H1 (cell line): Measurements from ENCODE around the gene TMEM255B. TPM values are rescaled to one million over a fixed set of nuclear protein-coding genes. Genes with fewer than 3 reads are reported as not detected.

Experiments used
- CTCF ChIA-PET: fragments of 300-600 bp; sonication (Branson Sonifier 250); formaldehyde crosslinking; loops from one replicate; lab custom pipeline; 2021; ENCODE audit not compliant: partially characterized antibody; lab: Charles Lee
- POLR2A ChIA-PET: fragments of 300-600 bp; sonication (Branson Sonifier 250); formaldehyde crosslinking; loops from one replicate; lab custom pipeline; 2021; ENCODE audit warnings: inconsistent platforms; ENCODE audit not compliant: partially characterized antibody; lab: Charles Lee
- DNase-seq, 2 experiments: peaks; one replicate each; pipeline versions ENCODE4 v3.0.0 to v3.0.0-alpha.2; 2010 to 2022; ENCODE audit warnings: low spot score in 2 of 2, low read depth in 1 of 2, mixed read lengths in 1 of 2
- FAIRE-seq: peaks from 2 replicates; lab custom pipeline; 2011; peaks lifted over from hg19 to GRCh38; lab: Jason Lieb, UNC
- H2AFZ ChIP-seq: 2 replicates; pipeline ENCODE4 v1.8.1; 2012; ENCODE audit warnings: low read length, inconsistent platforms
- H2AK5ac ChIP-seq: 2 replicates; pipeline ENCODE4 v1.6.1; 2013; ENCODE audit warnings: low read depth, low read length
- H2BK120ac ChIP-seq: replicated peaks from 2 replicates; pipeline ENCODE3; 2013; ENCODE audit warnings: low read depth, low read length, inconsistent platforms
- H2BK12ac ChIP-seq: 2 replicates; pipeline ENCODE4 v1.6.1; 2013; ENCODE audit warnings: low read depth, low read length
- H2BK15ac ChIP-seq: 2 replicates; pipeline ENCODE4 v1.6.1; 2013; ENCODE audit warnings: low read length
- H2BK20ac ChIP-seq: 2 replicates; pipeline ENCODE4 v1.6.1; 2013; ENCODE audit warnings: low read length
- H2BK5ac ChIP-seq: 2 replicates; pipeline ENCODE4 v1.6.1; 2013; ENCODE audit warnings: low read depth, low read length
- H3K14ac ChIP-seq: 2 replicates; pipeline ENCODE4 v1.6.1; 2013; ENCODE audit warnings: inconsistent platforms; ENCODE audit not compliant: insufficient read length
- H3K18ac ChIP-seq: 2 replicates; pipeline ENCODE4 v1.6.1; 2013; ENCODE audit warnings: low read length; ENCODE audit errors: extremely low read depth
- H3K23ac ChIP-seq: 2 replicates; pipeline ENCODE4 v1.6.1; 2013; ENCODE audit warnings: inconsistent platforms; ENCODE audit not compliant: insufficient read length
- H3K23me2 ChIP-seq: 2 replicates; pipeline ENCODE4 v1.6.1; 2013; ENCODE audit warnings: low read depth, low read length
- H3K27ac ChIP-seq: 2 replicates; pipeline ENCODE4 v1.6.1; 2011; ENCODE audit warnings: low read depth, low read length, inconsistent platforms
- H3K27me3 ChIP-seq, 4 experiments: replicated peaks in 1 of 4; 1 replicate in 1 of 4; 2 replicates in 3 of 4; pipeline versions ENCODE4 v1.6.1 to v1.8.1; 2011 to 2013; ENCODE audit warnings: low read length in 3 of 4, mild to moderate bottlenecking in 3 of 4, inconsistent platforms in 2 of 4, mixed read lengths in 2 of 4, moderate library complexity in 1 of 4; ENCODE audit not compliant: control insufficient read depth in 3 of 4, insufficient read depth in 3 of 4; ENCODE audit errors: extremely low read depth in 1 of 4
- H3K36me3 ChIP-seq, 4 experiments: 2 replicates each; pipeline versions ENCODE4 v1.6.1 to v1.8.1; 2011 to 2013; ENCODE audit warnings: mild to moderate bottlenecking in 4 of 4, low read length in 3 of 4, moderate library complexity in 2 of 4, control low read depth in 1 of 4, inconsistent platforms in 1 of 4; ENCODE audit not compliant: insufficient read depth in 4 of 4, control insufficient read depth in 2 of 4
- H3K4ac ChIP-seq: replicated peaks from 2 replicates; pipeline ENCODE3; 2013; ENCODE audit warnings: low read length, low read depth, mixed read lengths, inconsistent platforms; ENCODE audit not compliant: insufficient read length
- H3K4me1 ChIP-seq, 4 experiments: replicated peaks in 1 of 4; 1 replicate in 1 of 4; 2 replicates in 3 of 4; pipeline versions ENCODE4 v1.6.1 to v1.8.1; 2011 to 2013; ENCODE audit warnings: low read length in 3 of 4, inconsistent platforms in 2 of 4, mixed read lengths in 1 of 4; ENCODE audit not compliant: insufficient read depth in 4 of 4, control insufficient read depth in 3 of 4
- H3K4me2 ChIP-seq, 2 experiments: 2 replicates each; pipeline versions ENCODE4 v1.6.1 to v1.8.1; 2011 to 2013; ENCODE audit warnings: low read depth in 2 of 2, low read length in 2 of 2, control low read depth in 1 of 2, inconsistent platforms in 1 of 2, mild to moderate bottlenecking in 1 of 2; ENCODE audit not compliant: insufficient read depth in 1 of 2
- H3K4me3 ChIP-seq, 4 experiments: fragments of 200-600, 300-600 bp in 1 of 4; sonication (generic), shearing (Covaris generic), sonication (Bioruptor Twin) in 1 of 4; 2 replicates each; pipeline versions ENCODE4 v1.5.1 to v1.8.1; 2011 to 2016; ENCODE audit warnings: low read length in 4 of 4, low read depth in 3 of 4, control low read depth in 2 of 4, inconsistent platforms in 2 of 4, mild to moderate bottlenecking in 2 of 4, mixed read lengths in 1 of 4, moderate library complexity in 1 of 4; ENCODE audit not compliant: insufficient read depth in 2 of 4; ENCODE audit errors: extremely low read depth in 1 of 4
- H3K56ac ChIP-seq: replicated peaks from 2 replicates; pipeline ENCODE3; 2013; ENCODE audit warnings: low read depth, mild to moderate bottlenecking, mixed read lengths, low read length, inconsistent platforms; ENCODE audit not compliant: insufficient read length
- H3K79me1 ChIP-seq: 2 replicates; pipeline ENCODE4 v1.6.1; 2013; ENCODE audit warnings: low read depth, low read length, control low read depth
- H3K79me2 ChIP-seq, 2 experiments: 2 replicates each; pipeline versions ENCODE4 v1.6.1 to v1.8.1; 2012 to 2013; ENCODE audit warnings: low read length in 2 of 2, mild to moderate bottlenecking in 2 of 2, inconsistent platforms in 1 of 2; ENCODE audit not compliant: insufficient read depth in 2 of 2, control insufficient read depth in 1 of 2
- H3K9ac ChIP-seq, 4 experiments: replicated peaks in 1 of 4; 1 replicate in 1 of 4; 2 replicates in 3 of 4; pipeline versions ENCODE4 v1.6.1 to v1.8.1; 2011 to 2013; ENCODE audit warnings: low read depth in 3 of 4, low read length in 3 of 4, control low read depth in 2 of 4, mild to moderate bottlenecking in 2 of 4, moderate library complexity in 2 of 4, inconsistent platforms in 1 of 4; ENCODE audit errors: extremely low read depth in 1 of 4
- H3K9me3 ChIP-seq, 2 experiments: 2 replicates each; pipeline versions ENCODE4 v1.6.1 to v1.8.1; 2012 to 2013; ENCODE audit warnings: mild to moderate bottlenecking in 2 of 2, moderate library complexity in 2 of 2, control low read depth in 1 of 2, inconsistent platforms in 1 of 2, low read depth in 1 of 2, low read length in 1 of 2, mixed read lengths in 1 of 2; ENCODE audit not compliant: insufficient read depth in 2 of 2
- H4K20me1 ChIP-seq, 2 experiments: replicated peaks in 1 of 2; 2 replicates each; pipeline versions ENCODE3 to v1.8.1; 2011 to 2013; ENCODE audit warnings: inconsistent platforms in 2 of 2, low read length in 2 of 2, mild to moderate bottlenecking in 1 of 2; ENCODE audit not compliant: insufficient read depth in 2 of 2, control insufficient read depth in 1 of 2
- H4K5ac ChIP-seq: 2 replicates; pipeline ENCODE4 v1.6.1; 2013; ENCODE audit warnings: low read length, low read depth, mixed read lengths, inconsistent platforms; ENCODE audit not compliant: insufficient read length
- H4K8ac ChIP-seq: 2 replicates; pipeline ENCODE4 v1.8.0; 2013; ENCODE audit warnings: mild to moderate bottlenecking, moderate library complexity, low read length, inconsistent platforms; ENCODE audit not compliant: insufficient read depth; ENCODE audit errors: extremely low read depth
- H4K91ac ChIP-seq: replicated peaks from 2 replicates; pipeline ENCODE3; 2013; ENCODE audit warnings: low read length, mixed read lengths, inconsistent platforms; ENCODE audit not compliant: insufficient read length
- CTCF ChIP-seq, 3 experiments: IDR thresholded peaks; 1 replicate in 2 of 3; 2 replicates in 1 of 3; pipeline versions ENCODE4 v1.5.1 to v1.6.1; 2011; ENCODE audit warnings: low read length in 3 of 3, mild to moderate bottlenecking in 3 of 3, inconsistent platforms in 2 of 3, low read depth in 1 of 3, moderate library complexity in 1 of 3; ENCODE audit not compliant: insufficient read depth in 1 of 3; ENCODE audit errors: control extremely low read depth in 1 of 3
- RAD21 ChIP-seq, 2 experiments: IDR thresholded peaks in 1 of 2; conservative IDR thresholded peaks in 1 of 2; 2 replicates each; pipeline ENCODE4 v1.6.1; 2011; ENCODE audit warnings: low read depth in 2 of 2, low read length in 2 of 2, improper control_type of control experiment in 1 of 2, inconsistent platforms in 1 of 2, mild to moderate bottlenecking in 1 of 2, moderate library complexity in 1 of 2
- RNF2 ChIP-seq: fragments of 200-900, 300-1000 bp; sonication (generic); IDR thresholded peaks from 2 replicates; pipeline ENCODE4 v1.7.1; 2016; ENCODE audit warnings: borderline replicate concordance, low read depth, mild to moderate bottlenecking, antibody characterized with exemption, low read length; ENCODE audit not compliant: poor library complexity, severe bottlenecking; ENCODE audit errors: missing control alignments
- WGBS, 2 experiments: shearing (Covaris generic) in 1 of 2; methylation state at CpG; one replicate each; pipeline versions ENCODE4 v1.1.6 to v1.1.7; 2013 to 2015; ENCODE audit warnings: low lambda C conversion rate in 2 of 2, mixed read lengths in 2 of 2, inconsistent platforms in 1 of 2, low coverage in 1 of 2, missing lambda C conversion rate in 1 of 2; ENCODE audit not compliant: insufficient replicate concordance in 2 of 2, insufficient coverage in 1 of 2, insufficient read length in 1 of 2; ENCODE audit errors: extremely low coverage in 1 of 2, missing lambda C conversion rate in 1 of 2; 5-methylcytosine and 5-hydroxymethylcytosine counted together
- polyA plus RNA-seq, 7 experiments: library from polyadenylated mRNA; depleted of rRNA in 3 of 7; stranded (reverse) in 5 of 7; unstranded in 2 of 7; fragments of >200 nt in 5 of 7; fragments of 200-250 nt in 2 of 7; gene quantifications; 1 replicate in 5 of 7; 2 replicates in 1 of 7; 4 replicates in 1 of 7; pipeline versions ENCODE4 v1.2.1 to v1.2.3, GENCODE V29; 2011 to 2013; ENCODE audit warnings: missing spikeins in 2 of 7, mixed read lengths in 2 of 7
- total RNA-seq: library from RNA; stranded (reverse); fragmentation: NEBNext Ultra II Directional; extraction: Animal tissue kit (Norgen Biotek cat#: 25700); gene quantifications from 2 replicates; pipeline ENCODE4 v1.2.1, GENCODE V29; 2021

The TMEM255B gene
- total and polyA plus RNA-seq, 2 of the 8 experiments (the other 6 are each of a cell fraction or from before 2014, with no cell fraction given), result 3.4 to 4.4 TPM

GRCh38 chr13:113730831-113731191 lies 28.2 kb upstream of the TMEM255B start:
- Histone ChIP-seq H3K4me3 (no peak overlapping the region), H4K91ac (no peak overlapping the region), H3K4ac (no peak overlapping the region), H4K20me1 (peaks cover 0 to 5% of the 10 kb centered on the region in 2 experiments), H4K5ac (no peak overlapping the region), H3K4me1 (peaks cover 0 to 4% (median 0%) of the 10 kb centered on the region in 4 experiments; a peak in 1 of 7 replicates), H2BK12ac (no peak overlapping the region), H3K27me3 (peaks cover 0 to 5% (median under 1%) of the 10 kb centered on the region in 4 experiments; a peak in 3 of 7 replicates), H3K4me2 (no peak overlapping the region), H4K8ac (no peak overlapping the region), H3K9ac (no peak overlapping the region), H3K36me3 (no peaks in the 10 kb centered on the region), H3K9me3 (peaks cover 12 to 37% of the 10 kb centered on the region in 2 experiments; a peak in 3 of 4 replicates), H3K56ac (no peak overlapping the region), H2BK15ac (no peak overlapping the region), H3K23ac (no peak overlapping the region), H3K14ac (no peak overlapping the region), H3K18ac (no peak overlapping the region), H2AK5ac (no peak overlapping the region), H2BK20ac (no peak overlapping the region), H3K79me2 (no peaks in the 10 kb centered on the region), H2AFZ (no peak overlapping the region), H2BK120ac (no peak overlapping the region), H3K23me2 (no peaks in the 10 kb centered on the region; the same call in 1 of the 2 replicates), H2BK5ac (no peak overlapping the region), H3K27ac (no peak overlapping the region), H3K79me1 (no peaks in the 10 kb centered on the region)
- 94% methylated on average over 4 of the region's 4 CpGs; no CpG with 5 or more reads in 1 of the 2 experiments for WGBS, 2 experiments
- TF ChIP-seq CTCF (IDR thresholded peaks at IDR 0.05; ENCODE audit: control extremely low read depth in 1 of 3, insufficient read depth in 1 of 3, low read depth in 1 of 3, low read length in 3 of 3) (peak in 1 of 3 experiments; percentile 20; a peak in 1 of 4 replicates), RNF2 (no peak), RAD21 (IDR thresholded peaks at IDR 0.05 in 1 of 2, conservative IDR thresholded peaks at IDR 0.05 in 1 of 2; ENCODE audit: low read depth in 2 of 2, low read length in 2 of 2) (peak; percentile 37 to 52; a peak in 3 of 4 replicates)
- CTCF ChIA-PET, result interaction anchor here (0.8 to 2.2 kb wide), 6 partner anchors 10 to 174 kb away, joined by 3 to 13 read pairs (median 4); partner anchors contain the start of gene GRK1
- POLR2A ChIA-PET, result no interaction called here
- DNase-seq (no peak), FAIRE-seq (no peak)
